GM18511 (cell line): Measurements from ENCODE around the gene UGT3A1.
"Not testable (repeated sequence)": the region's sequence is repeated elsewhere in the genome, so short reads cannot be mapped to it uniquely, and the experiment has no call there.

Experiments
- ATAC-seq: cut with Tn5 transposase; IDR thresholded peaks from one replicate; pipeline ENCODE4 v1.9.1; 2021; ENCODE audit warnings: mild to moderate bottlenecking, moderate library complexity; ENCODE audit not compliant: unreplicated experiment

The UGT3A1 gene

GRCh38 chr5:35990520-35990919 lies 670 bp downstream of the UGT3A1 start:
- no peak for ATAC-seq

GRCh38 chr5:35988529-35988928 lies 2.7 kb downstream of the UGT3A1 start:
- no peak for ATAC-seq

GRCh38 chr5:35987776-35988175 lies 3.4 kb downstream of the UGT3A1 start:
- ATAC-seq, result no peak

GRCh38 chr5:35979715-35980114 lies 11.5 kb downstream of the UGT3A1 start:
- no peak for ATAC-seq

- not testable (repeated sequence) for ATAC-seq
Observed at GRCh38 chr5:35976859-35977258, 14.3 kb downstream of the UGT3A1 start.

DNA sequence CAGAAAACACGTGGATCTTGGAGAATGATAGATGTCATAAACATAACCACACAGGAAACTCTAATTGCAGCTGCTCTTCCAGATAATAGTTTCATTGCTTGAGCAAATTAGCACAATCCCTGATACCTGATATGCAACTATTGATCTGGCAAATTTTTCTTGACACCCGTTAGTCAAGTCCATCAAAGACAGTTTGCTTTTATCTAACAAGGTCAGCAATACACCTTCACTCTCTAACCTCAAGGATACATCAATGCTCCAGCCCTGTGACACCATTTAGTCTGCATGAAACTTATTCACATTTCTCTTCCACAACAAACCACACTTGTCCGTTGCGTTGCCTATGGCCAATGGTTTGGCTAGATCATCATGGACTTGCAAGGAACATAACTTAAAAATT lies 16.6 kb downstream of the UGT3A1 start:
- ATAC-seq, result no peak

GRCh38 chr5:35971878-35972210 lies 19.3 kb downstream of the UGT3A1 start:
- no peak for ATAC-seq

DNA sequence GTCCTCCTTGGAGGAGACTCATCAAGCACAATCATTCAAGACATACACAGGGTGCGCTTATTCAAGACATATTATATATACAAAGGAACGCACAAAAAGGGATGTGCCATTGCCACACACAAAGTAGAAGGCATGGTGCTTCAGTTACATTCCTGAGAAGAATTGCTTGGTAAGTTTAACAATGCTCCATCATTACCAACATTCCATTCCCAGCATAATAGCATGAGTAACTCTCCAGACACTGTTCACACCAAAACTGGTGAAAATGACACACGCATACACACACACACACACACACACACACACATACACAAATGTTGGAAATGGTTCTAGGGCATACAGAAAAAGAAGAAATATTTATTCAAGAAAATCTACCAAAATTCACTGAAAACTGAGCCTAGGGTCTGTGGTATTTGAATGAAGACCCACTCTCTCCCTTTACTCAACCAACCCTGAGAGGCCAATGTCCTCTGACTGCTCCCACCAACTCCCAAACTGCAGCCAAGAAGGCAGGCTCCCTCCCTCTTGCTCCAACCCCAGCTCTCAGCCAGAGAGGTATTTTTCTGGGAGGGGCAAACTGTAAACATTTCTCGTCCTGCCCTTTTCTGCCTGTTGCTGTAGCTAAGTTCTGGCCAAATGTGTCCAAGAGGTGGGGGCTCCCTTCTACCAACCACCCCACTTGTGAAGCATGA lies 19.9 kb downstream of the UGT3A1 start:
- no peak for ATAC-seq

GRCh38 chr5:35963381-35963843 lies 27.8 kb downstream of the UGT3A1 start:
- no peak for ATAC-seq

DNA sequence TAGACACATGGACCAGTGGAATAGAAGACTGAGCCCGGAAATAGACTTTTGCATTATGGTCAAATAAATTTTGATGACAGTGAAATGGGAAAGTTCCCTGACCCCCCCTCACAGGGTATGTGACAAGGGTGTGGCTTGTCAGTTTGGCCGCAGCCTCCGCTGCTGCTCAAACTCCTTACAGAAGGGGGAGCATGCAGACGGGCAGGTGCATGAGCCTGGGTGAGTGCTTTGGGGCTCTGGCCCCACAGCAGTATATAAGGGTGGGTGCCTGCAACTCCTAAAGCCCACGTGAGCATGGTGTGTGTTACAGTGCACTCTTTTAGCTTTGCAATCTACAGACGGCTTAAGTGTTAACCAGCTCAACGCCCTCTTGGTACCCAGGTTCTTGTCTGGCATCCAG lies 30.9 kb downstream of the UGT3A1 start:
- ATAC-seq, result no peak

- ATAC-seq, result no peak
Observed at GRCh38 chr5:35956429-35956828, 34.8 kb downstream of the UGT3A1 start.

DNA sequence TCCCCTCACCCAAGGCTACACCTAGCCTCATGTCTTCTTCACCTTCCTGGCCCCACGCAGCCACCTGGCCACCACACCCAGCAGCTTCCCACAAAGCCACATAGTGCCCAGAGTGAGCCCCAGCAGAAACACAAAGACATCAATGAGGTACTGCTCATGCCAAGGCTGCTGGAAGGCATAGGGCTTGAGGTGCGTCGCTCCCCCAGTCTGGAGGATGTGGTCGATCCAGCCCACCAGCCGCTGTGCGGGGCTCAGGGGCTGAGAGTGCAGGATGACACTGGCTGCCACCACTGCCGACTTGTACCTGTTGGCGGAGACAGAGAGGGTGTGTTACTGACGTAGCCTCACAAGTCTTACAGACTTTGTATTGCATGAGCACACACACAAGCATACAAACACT lies 37.0 kb downstream of the UGT3A1 start:
- ATAC-seq, result no peak

- ATAC-seq, result no peak
Observed at GRCh38 chr5:35947085-35947484, 44.1 kb downstream of the UGT3A1 start.

DNA sequence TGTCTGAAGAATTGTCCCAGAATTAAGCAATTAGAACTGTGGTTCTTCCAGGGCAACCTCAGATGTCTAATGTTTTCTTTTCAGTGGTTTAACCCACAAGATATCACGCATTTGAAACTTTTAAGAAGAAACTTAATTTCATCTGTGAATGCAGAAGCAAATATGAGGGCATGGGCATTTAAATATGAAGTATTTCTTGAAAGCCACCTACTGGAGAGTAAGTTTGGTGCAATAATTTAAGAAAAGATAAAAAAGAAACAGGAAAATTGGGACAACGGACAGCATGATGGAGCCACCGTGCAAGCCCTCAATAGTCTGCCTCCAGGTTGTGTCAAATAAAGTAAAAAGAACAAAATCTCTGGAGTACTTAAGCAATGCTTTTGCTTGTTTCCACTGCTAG lies 51.6 kb downstream of the UGT3A1 start:
- ATAC-seq, result no peak

- ATAC-seq, result no peak
Observed at GRCh38 chr5:35938568-35939227, 52.5 kb downstream of the UGT3A1 start, which contains the start of gene CAPSL. CAPSL (minus strand) TSS chr5:35938622; CDS start chr5:35921120, 17,502 bp downstream.

DNA sequence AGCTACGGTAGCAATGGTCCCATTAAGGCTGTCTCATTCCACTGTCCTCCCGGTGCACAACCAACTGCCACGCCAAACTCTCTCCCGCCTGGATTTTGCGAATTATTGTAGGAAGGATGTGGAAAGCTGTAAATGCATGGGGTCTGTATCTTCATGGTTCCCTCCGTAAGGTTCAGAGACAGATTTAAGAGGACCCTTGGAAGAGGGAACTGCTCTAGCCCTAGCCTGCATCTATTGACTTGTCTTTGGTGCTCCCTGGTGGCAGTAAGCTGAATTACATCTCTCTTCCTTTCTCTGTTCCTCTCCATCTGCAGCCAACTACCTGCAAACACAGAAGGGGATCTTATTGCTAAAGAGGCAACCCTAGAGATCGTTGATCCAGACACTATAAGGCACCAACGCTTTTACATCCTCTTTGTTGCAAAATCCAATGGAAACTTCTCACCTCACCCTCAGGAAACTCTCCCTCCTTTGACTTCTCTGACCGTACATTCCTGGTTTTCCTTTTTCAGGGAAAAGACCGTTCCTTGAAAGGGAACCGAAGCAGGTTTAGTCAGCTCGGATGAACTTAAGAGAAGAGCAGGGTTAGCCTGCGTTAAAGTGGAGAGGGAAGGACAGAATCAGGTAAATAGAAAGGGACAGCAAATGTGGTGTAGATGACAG lies 64.7 kb downstream of the UGT3A1 start:
- peak; percentile 82 for ATAC-seq

- peak; percentile 73 for ATAC-seq
Observed at GRCh38 chr5:35924950-35925722, 66.1 kb downstream of the UGT3A1 start.

GRCh38 chr5:35924122-35924949 lies 66.9 kb downstream of the UGT3A1 start:
- ATAC-seq, result no peak

- ATAC-seq, result no peak
Observed at GRCh38 chr5:35922468-35922867, 68.7 kb downstream of the UGT3A1 start.

GRCh38 chr5:35921930-35922329 lies 69.3 kb downstream of the UGT3A1 start:
- no peak for ATAC-seq
